Measurements from ENCODE around the gene FGR.
"Not testable (repeated sequence)": the region's sequence is repeated elsewhere in the genome, so short reads cannot be mapped to it uniquely, and the experiment has no call there.

The FGR gene

DNA sequence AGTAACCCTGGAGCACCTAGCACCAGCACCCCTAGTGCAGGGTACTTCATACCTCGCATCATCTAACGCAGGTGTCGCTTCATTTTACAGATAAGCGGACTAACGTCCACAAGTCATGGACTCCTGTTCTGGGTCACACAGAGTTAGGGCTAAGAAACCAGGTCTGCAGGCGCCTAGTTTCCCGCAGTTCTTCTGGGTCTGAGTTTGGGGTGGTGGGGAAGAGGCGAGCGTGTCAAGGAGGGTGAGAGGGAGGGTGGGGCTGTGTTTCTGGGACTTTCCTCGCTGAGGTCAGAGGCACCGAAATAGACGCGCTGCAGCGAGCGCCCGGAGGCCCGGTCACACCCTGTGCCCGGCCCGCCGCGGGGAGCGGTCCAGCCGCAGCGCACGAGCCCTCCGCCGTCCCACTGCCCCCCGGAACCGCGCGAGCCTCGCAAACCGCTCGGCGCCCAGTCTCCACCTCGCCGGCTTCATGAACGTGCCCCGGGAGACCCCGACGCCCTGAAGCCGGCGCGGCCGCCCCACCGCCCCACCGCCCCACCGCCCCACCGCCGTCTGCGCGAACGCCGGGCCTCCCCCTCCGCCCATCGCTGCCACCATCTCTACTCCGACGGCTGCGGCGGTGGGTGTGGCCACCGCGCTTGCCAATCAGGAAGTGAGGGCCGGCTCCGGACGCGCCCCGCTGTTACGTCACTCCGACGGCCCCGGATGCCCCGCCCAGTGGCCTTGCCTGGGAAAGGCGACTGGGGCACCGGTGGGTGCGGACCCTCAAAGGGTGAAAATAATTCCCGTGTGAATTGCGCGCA, 24.7 kb upstream of the FGR start:
- FAIRE-seq, result no peak

DNA sequence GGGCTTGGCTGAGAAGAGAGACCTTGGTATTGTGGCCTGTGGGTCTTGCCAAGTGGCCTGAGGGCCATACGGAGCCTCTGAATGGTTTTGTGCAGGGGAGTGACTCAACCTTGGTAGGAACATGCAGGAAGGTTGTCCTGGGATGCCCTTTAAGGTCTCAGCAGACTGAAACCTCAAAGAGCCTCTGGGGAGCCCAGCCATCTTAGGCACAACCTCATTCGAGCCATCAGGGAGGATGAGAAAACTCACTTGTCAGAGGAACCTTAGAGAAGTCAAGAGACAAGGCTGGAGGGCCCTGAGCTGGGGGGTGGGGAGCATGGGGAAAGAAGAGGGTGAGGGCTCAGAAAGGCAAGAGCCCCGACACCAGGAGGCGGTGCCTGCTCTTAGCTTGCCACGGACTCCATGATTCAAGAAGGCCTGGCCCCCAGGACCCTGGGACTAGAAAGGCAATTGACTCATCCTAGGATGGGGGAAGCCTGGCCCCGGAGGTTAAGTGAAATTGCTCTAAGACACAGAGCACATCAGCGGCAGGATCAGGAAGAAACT, 24.0 kb upstream of the FGR start:
- no peak for FAIRE-seq

DNA sequence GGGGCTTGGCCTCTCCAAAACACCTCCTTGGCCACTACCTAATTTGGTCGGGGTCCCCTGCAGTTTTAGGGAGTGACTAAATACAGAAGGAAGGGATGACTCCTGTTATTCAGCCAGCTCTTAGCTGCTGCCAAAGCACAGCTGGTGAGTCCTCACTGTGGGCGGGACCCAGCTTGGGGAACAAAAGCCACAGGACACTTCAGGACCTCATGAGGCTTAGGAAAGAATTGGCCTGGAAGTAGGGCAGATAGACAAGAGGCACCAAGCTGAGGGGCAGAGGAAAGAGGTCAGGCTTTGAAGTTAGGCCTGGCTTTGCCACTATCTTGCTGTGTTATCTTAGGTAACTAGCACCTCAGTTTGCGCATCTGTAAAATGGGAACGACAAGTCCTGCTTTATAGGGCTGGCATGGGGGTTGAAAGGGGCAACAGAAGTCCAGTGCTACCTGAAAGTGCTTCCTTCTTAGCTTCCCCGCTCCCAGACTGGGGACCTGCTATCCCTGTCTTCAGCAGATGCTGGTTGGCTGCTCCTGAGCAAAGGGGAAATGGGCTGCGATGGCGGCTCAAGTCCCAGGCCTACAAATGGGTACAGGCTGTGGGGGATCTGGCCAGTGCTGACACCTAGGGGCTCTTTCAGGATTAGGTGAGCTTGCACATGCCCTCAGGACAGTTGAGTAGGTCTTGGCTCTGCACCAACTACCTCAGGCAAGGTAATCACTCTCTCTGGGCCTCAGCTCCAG, 21.3 kb upstream of the FGR start:
- FAIRE-seq, result no peak

- no peak for FAIRE-seq
These were observed 20.4 kb upstream of the FGR start for GRCh38 chr1:27655151-27655937.

GRCh38 chr1:27652111-27652864, 17.3 kb upstream of the FGR start:
- no peak for FAIRE-seq

- no peak for FAIRE-seq
These were observed 15.7 kb upstream of the FGR start for GRCh38 chr1:27650539-27651175.

DNA sequence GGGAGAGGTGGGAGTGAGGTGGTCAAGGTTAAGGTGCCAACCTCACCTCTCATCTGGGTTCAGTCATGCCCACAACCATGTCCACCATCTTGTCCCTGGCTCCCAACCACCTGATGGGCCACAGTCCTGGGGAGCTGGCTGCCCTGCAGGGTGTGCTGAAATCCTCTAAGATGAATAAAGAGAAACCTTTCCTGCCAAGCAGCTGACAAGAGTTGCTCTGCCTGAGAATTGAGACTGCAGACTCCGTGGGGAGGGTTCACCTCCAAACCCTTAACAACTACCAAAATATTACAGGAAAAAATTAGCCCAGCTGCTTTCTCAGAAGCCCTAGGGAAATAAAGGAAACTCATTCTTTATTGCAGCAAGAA, 15.2 kb upstream of the FGR start:
- no peak for FAIRE-seq

- no peak for FAIRE-seq
These were observed 14.3 kb upstream of the FGR start for GRCh38 chr1:27649306-27649635.

GRCh38 chr1:27648602-27649305, 13.8 kb upstream of the FGR start:
- FAIRE-seq, result no peak

GRCh38 chr1:27647328-27647727, 12.3 kb upstream of the FGR start:
- no peak for FAIRE-seq

- no peak for FAIRE-seq
These were observed 11.7 kb upstream of the FGR start for GRCh38 chr1:27646676-27647075.

DNA sequence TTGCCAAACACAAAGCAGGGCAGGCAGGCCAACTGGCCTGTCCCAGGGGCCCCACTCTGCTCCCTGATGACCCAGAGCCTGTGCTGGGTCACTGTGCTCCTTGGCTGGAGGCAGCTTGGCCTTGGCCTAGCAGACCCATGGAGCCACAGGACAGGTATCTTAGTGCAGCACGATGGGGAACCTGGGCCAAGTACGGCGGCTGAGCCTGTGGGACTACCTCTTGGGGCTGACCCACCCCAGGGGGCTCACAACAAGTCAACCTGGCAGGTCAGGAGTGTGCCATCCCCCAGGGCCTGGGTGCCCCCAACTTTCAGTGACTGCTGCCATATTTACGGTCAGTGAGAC, 10.1 kb upstream of the FGR start:
- FAIRE-seq, result no peak

GRCh38 chr1:27644369-27645070, 9.5 kb upstream of the FGR start:
- no peak for FAIRE-seq

DNA sequence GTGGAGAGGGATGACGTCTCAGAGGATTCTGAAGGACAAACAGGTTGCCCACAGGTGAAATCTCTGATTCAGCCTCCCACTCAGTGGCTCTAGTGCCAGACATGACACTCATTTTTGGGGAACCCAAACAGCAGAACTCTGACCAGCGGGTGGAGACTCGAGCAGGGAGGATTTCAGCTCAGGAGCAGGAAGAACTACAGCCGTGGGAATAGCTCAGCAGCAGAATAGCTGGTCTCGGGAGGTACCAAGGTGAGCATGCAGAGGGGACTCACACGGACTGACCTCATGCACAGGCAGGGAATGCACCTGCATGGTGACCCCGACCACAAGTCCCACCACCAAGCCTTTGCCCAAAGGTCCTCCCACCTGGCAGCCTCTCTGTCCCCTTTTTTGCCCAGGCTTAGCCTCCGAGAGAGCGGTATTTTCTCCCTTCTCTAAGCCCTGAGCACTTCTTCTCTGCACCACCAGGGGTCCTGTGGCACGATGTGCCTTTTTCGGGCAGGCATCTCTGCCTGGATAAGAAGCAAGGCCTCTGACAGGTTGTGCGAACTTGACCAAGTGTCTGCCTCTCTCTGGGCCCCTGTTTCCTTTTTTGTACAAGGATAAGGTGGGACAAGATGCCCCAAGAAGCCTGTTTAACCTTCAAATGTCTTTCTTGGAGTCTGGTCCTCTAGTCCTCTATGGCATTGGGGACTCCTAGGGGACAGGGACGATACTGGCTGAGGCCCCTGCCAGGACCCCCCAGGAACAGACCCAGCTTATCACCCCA, 8.8 kb upstream of the FGR start:
- no peak for FAIRE-seq

- FAIRE-seq, result not testable (repeated sequence)
These were observed 5.5 kb upstream of the FGR start for GRCh38 chr1:27640514-27640913.

- FAIRE-seq, result no peak
These were observed 3.8 kb upstream of the FGR start for GRCh38 chr1:27638805-27639204.

- no peak for FAIRE-seq
These were observed 3.2 kb upstream of the FGR start for GRCh38 chr1:27638047-27638734.

- FAIRE-seq, result no peak
These were observed 584 bp upstream of the FGR start for GRCh38 chr1:27635396-27636142.
